Measurements from ENCODE around the gene BORCS8.

The BORCS8 gene

DNA sequence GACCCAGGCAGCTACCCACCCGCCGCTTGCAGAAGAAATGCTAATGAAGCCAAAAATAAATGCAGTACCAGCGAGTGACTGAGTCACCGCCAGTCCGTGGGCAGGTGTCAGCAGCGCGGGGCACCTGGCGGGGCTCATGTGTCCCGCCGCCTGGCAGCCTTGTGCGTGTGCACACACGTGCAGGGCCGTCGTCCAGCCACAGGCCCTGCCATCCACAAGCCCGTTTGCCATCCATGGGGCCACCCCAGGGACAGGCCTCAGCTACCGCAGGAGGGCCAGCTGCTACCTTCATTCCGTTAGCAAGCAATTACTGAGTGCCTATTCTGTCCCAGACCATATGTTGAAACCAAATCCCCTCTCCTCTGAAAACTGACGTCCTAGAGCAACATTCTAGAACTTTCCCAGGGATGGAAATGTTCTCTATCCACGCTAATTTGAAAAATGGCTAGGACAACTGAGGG, 40.3 kb upstream of the BORCS8 start:
- H3K4me1 ChIP-seq (ENCODE audit: insufficient read depth, insufficient read length), result no peaks in the 10 kb centered on the region
- DNase-seq (ENCODE audit: low read depth, low spot score), result no peak
- no peaks in the 10 kb centered on the region for H3K27me3 ChIP-seq (ENCODE audit: insufficient read depth, insufficient read length)
- H3K9ac ChIP-seq (ENCODE audit: insufficient read length, low read depth), result no peak overlapping the region
- H3K9me3 ChIP-seq (ENCODE audit: insufficient read depth, low read length), result peaks cover 26% of the 10 kb centered on the region
- no peaks in the 10 kb centered on the region for H3K36me3 ChIP-seq (ENCODE audit: insufficient read depth, insufficient read length, low read length)
- TF ChIP-seq YY1 (IDR thresholded peaks at IDR 0.05; ENCODE audit: insufficient read depth, insufficient read length) (no peak), SUZ12 (IDR thresholded peaks at IDR 0.05; ENCODE audit: extremely low read depth, insufficient read depth, insufficient read length) (no peak)
- H3K4me3 ChIP-seq (ENCODE audit: insufficient read length, low read depth), result no peak overlapping the region

DNA sequence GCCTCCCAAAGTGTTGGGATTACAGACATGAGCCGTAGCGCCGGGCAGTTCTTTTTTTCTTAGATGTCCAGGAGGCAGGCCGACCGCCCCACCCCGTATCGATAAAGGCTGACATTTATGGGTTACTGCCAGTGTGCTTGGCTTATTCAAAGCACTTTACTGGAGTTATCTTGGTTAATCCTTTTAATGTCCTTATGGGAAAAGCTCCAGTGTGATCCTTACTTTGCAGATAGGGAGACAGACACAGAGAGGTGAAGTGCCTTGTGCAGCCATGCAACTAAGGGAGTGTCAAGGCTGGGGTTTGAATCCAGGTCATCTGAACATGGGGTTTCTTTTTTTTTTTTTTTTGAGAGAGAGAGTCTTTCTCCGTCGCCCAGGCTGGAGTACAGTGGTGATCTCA, 39.0 kb upstream of the BORCS8 start:
- DNase-seq (ENCODE audit: low read depth, low spot score), result no peak
- TF ChIP-seq YY1 (IDR thresholded peaks at IDR 0.05; ENCODE audit: insufficient read depth, insufficient read length) (no peak), SUZ12 (IDR thresholded peaks at IDR 0.05; ENCODE audit: extremely low read depth, insufficient read depth, insufficient read length) (no peak), ZNF274 (IDR thresholded peaks at IDR 0.05; ENCODE audit: low read depth, low read length) (no peak)
- no peak overlapping the region for H3K4me3 ChIP-seq (ENCODE audit: insufficient read length, low read depth)

GRCh38 chr19:19229701-19230100, 37.7 kb upstream of the BORCS8 start:
- Histone ChIP-seq H3K36me3 (ENCODE audit: insufficient read depth, insufficient read length, low read length) (no peaks in the 10 kb centered on the region), H3K4me1 (ENCODE audit: insufficient read depth, insufficient read length) (peaks cover 4% of the 10 kb centered on the region), H3K4me3 (ENCODE audit: insufficient read length, low read depth) (no peak overlapping the region), H3K9me3 (ENCODE audit: insufficient read depth, low read length) (peaks cover 14% of the 10 kb centered on the region), H3K9ac (ENCODE audit: insufficient read length, low read depth) (no peak overlapping the region), H3K27me3 (ENCODE audit: insufficient read depth, insufficient read length) (peaks cover 20% of the 10 kb centered on the region)
- TF ChIP-seq SUZ12 (IDR thresholded peaks at IDR 0.05; ENCODE audit: extremely low read depth, insufficient read depth, insufficient read length), result no peak
- no peak for TF ChIP-seq YY1 (IDR thresholded peaks at IDR 0.05; ENCODE audit: insufficient read depth, insufficient read length)
- no peak for TF ChIP-seq ZNF274 (IDR thresholded peaks at IDR 0.05; ENCODE audit: low read depth, low read length)
- DNase-seq (ENCODE audit: low read depth, low spot score), result no peak

More for the DNA sequence above, 39.0 kb upstream of the BORCS8 start:
- Histone ChIP-seq H3K36me3 (ENCODE audit: insufficient read depth, insufficient read length, low read length) (no peaks in the 10 kb centered on the region), H3K9ac (ENCODE audit: insufficient read length, low read depth) (no peak overlapping the region), H3K9me3 (ENCODE audit: insufficient read depth, low read length) (peaks cover 22% of the 10 kb centered on the region), H3K4me1 (ENCODE audit: insufficient read depth, insufficient read length) (no peaks in the 10 kb centered on the region), H3K27me3 (ENCODE audit: insufficient read depth, insufficient read length) (peaks cover 11% of the 10 kb centered on the region)

- peaks cover 6% of the 10 kb centered on the region; the same call in 1 of the 2 replicates for H3K9me3 ChIP-seq (ENCODE audit: insufficient read depth, low read length)
- peaks cover 4% of the 10 kb centered on the region for H3K4me1 ChIP-seq (ENCODE audit: insufficient read depth, insufficient read length)
- no peaks in the 10 kb centered on the region for H3K36me3 ChIP-seq (ENCODE audit: insufficient read depth, insufficient read length, low read length)
- peaks cover 32% of the 10 kb centered on the region for H3K27me3 ChIP-seq (ENCODE audit: insufficient read depth, insufficient read length)
- no peak overlapping the region for H3K9ac ChIP-seq (ENCODE audit: insufficient read length, low read depth)
- no peak for DNase-seq (ENCODE audit: low read depth, low spot score)
- no peak for TF ChIP-seq YY1 (IDR thresholded peaks at IDR 0.05; ENCODE audit: insufficient read depth, insufficient read length)
- TF ChIP-seq ZNF274 (IDR thresholded peaks at IDR 0.05; ENCODE audit: low read depth, low read length), result no peak
- TF ChIP-seq SUZ12 (IDR thresholded peaks at IDR 0.05; ENCODE audit: extremely low read depth, insufficient read depth, insufficient read length), result no peak
- no peak overlapping the region for H3K4me3 ChIP-seq (ENCODE audit: insufficient read length, low read depth)
Observed at GRCh38 chr19:19227217-19227616, 35.3 kb upstream of the BORCS8 start.

GRCh38 chr19:19226663-19227062, 34.7 kb upstream of the BORCS8 start:
- no peak overlapping the region for H3K4me3 ChIP-seq (ENCODE audit: insufficient read length, low read depth)
- peaks cover 4% of the 10 kb centered on the region for H3K4me1 ChIP-seq (ENCODE audit: insufficient read depth, insufficient read length)
- H3K9me3 ChIP-seq (ENCODE audit: insufficient read depth, low read length), result peaks cover 6% of the 10 kb centered on the region; the same call in 1 of the 2 replicates
- no peak overlapping the region for H3K9ac ChIP-seq (ENCODE audit: insufficient read length, low read depth)
- H3K36me3 ChIP-seq (ENCODE audit: insufficient read depth, insufficient read length, low read length), result no peaks in the 10 kb centered on the region
- H3K27me3 ChIP-seq (ENCODE audit: insufficient read depth, insufficient read length), result peaks cover 32% of the 10 kb centered on the region
- no peak for TF ChIP-seq ZNF274 (IDR thresholded peaks at IDR 0.05; ENCODE audit: low read depth, low read length)
- TF ChIP-seq SUZ12 (IDR thresholded peaks at IDR 0.05; ENCODE audit: extremely low read depth, insufficient read depth, insufficient read length), result no peak
- DNase-seq (ENCODE audit: low read depth, low spot score), result no peak

DNA sequence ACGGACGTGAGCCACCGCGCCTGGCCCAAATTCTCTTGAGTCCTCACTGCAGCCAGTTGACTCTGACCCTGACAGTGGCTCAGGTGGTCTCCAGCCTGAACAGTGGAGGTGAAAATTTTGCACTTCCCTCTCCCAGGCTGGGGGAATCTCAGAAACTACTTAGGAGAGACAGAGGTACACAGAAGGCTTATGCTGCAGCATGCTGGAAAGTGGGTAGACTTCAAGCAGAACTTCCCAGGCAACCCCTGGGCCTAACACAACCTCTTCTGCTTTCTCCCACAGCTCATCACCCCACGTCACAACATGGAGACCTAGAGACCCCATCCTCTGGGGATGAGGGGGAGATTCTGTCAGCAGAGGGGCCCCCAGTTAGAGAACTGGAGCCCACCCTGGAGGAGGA, 34.3 kb upstream of the BORCS8 start:
- H3K4me3 ChIP-seq (ENCODE audit: insufficient read length, low read depth), result no peak overlapping the region
- H3K27me3 ChIP-seq (ENCODE audit: insufficient read depth, insufficient read length), result peaks cover 32% of the 10 kb centered on the region
- H3K4me1 ChIP-seq (ENCODE audit: insufficient read depth, insufficient read length), result peaks cover 4% of the 10 kb centered on the region
- no peak overlapping the region for H3K9ac ChIP-seq (ENCODE audit: insufficient read length, low read depth)
- peaks cover 6% of the 10 kb centered on the region; the same call in 1 of the 2 replicates for H3K9me3 ChIP-seq (ENCODE audit: insufficient read depth, low read length)
- no peaks in the 10 kb centered on the region for H3K36me3 ChIP-seq (ENCODE audit: insufficient read depth, insufficient read length, low read length)
- TF ChIP-seq ZNF274 (IDR thresholded peaks at IDR 0.05; ENCODE audit: low read depth, low read length) (no peak), YY1 (IDR thresholded peaks at IDR 0.05; ENCODE audit: insufficient read depth, insufficient read length) (no peak), SUZ12 (IDR thresholded peaks at IDR 0.05; ENCODE audit: extremely low read depth, insufficient read depth, insufficient read length) (no peak)
- no peak for DNase-seq (ENCODE audit: low read depth, low spot score)

DNA sequence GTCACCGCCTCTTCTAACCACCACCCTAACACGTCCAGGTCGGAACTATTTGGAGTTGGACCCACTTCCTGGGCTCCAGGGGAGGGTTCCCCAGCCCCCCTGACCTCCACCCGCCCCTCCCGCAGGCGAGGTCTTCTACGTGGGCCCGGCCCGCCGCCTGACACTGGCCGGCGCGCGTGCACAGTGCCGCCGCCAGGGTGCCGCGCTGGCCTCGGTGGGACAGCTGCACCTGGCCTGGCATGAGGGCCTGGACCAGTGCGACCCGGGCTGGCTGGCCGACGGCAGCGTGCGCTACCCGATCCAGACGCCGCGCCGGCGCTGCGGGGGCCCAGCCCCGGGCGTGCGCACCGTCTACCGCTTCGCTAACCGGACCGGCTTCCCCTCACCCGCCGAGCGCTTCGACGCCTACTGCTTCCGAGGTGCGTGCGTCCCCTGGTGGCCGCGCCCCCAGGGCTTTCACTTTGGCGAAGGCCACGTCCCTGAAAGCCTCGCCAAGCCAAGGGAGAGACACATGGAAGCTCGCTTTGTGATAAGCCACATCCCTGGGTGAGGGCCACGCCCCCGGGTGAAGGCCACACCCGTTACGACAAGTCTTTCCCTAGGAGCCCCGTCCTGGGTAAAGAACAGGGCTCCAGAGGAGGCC, 33.0 kb upstream of the BORCS8 start:
- Histone ChIP-seq H3K27me3 (ENCODE audit: insufficient read depth, insufficient read length) (peaks cover 32% of the 10 kb centered on the region), H3K4me1 (ENCODE audit: insufficient read depth, insufficient read length) (peaks cover 4% of the 10 kb centered on the region), H3K9ac (ENCODE audit: insufficient read length, low read depth) (peak overlapping the region; percentile 75), H3K36me3 (ENCODE audit: insufficient read depth, insufficient read length, low read length) (no peaks in the 10 kb centered on the region), H3K9me3 (ENCODE audit: insufficient read depth, low read length) (peaks cover 6% of the 10 kb centered on the region; the same call in 1 of the 2 replicates), H3K4me3 (ENCODE audit: insufficient read length, low read depth) (peak overlapping the region; percentile 40)
- no peak for TF ChIP-seq SUZ12 (IDR thresholded peaks at IDR 0.05; ENCODE audit: extremely low read depth, insufficient read depth, insufficient read length)
- no peak for TF ChIP-seq ZNF274 (IDR thresholded peaks at IDR 0.05; ENCODE audit: low read depth, low read length)
- no peak for TF ChIP-seq YY1 (IDR thresholded peaks at IDR 0.05; ENCODE audit: insufficient read depth, insufficient read length)
- peak; percentile 73 for DNase-seq (ENCODE audit: low read depth, low spot score)

Measured in NT2/D1 (cell line).